MG63 (cell line): ENCODE data around the gene LAMA4. TPM values are rescaled to one million over a fixed set of nuclear protein-coding genes. Genes with fewer than 3 reads are reported as not detected.
A peak's percentile ranks its signal among the peaks of the same experiment; 100 is the strongest.
"Not testable (repeated sequence)": the region's sequence is repeated elsewhere in the genome, so short reads cannot be mapped to it uniquely, and the experiment has no call there.

Source experiments
- DNase-seq: peaks from one replicate; pipeline ENCODE4 v3.0.0-alpha.2; 2020
- H3K27me3 ChIP-seq: fragments of 250-450 bp; sonication (Bioruptor Pico); 2 replicates; pipeline ENCODE4 v1.5.1; 2020; ENCODE audit warnings: mild to moderate bottlenecking, moderate library complexity
- H3K36me3 ChIP-seq: fragments of 250-450 bp; sonication (Bioruptor Pico); 2 replicates; pipeline ENCODE4 v1.5.1; 2020; ENCODE audit warnings: mild to moderate bottlenecking, moderate library complexity
- H3K4me3 ChIP-seq: fragments of 250-450 bp; sonication (Bioruptor Pico); 2 replicates; pipeline ENCODE4 v1.5.1; 2020; ENCODE audit warnings: mild to moderate bottlenecking, moderate library complexity
- H3K9me3 ChIP-seq: fragments of 250-450 bp; sonication (Bioruptor Pico); 2 replicates; pipeline ENCODE4 v1.5.1; 2020; ENCODE audit warnings: mild to moderate bottlenecking, moderate library complexity
- total RNA-seq: library from RNA; depleted of rRNA; stranded (reverse); fragments of >200 nt; shearing (Covaris generic); gene quantifications from 2 replicates; pipeline ENCODE4 v1.2.3, GENCODE V29; 2014; ENCODE audit warnings: low replicate concordance

LAMA4 gene
- total RNA-seq, 1 experiment from 2014 or later, result 13.0 TPM

GRCh38 chr6:112209131-112209530 is 45.2 kb downstream of the LAMA4 start:
- no peak for DNase-seq
- Histone ChIP-seq H3K9me3 (no peaks in the 10 kb centered on the region), H3K27me3 (no peaks in the 10 kb centered on the region), H3K4me3 (no peak overlapping the region), H3K36me3 (peaks cover 12% of the 10 kb centered on the region)

GRCh38 chr6:112207776-112208175 is 46.6 kb downstream of the LAMA4 start:
- Histone ChIP-seq H3K36me3 (peaks cover 12% of the 10 kb centered on the region), H3K9me3 (no peaks in the 10 kb centered on the region), H3K27me3 (no peaks in the 10 kb centered on the region), H3K4me3 (no peak overlapping the region)
- DNase-seq, result no peak

DNA sequence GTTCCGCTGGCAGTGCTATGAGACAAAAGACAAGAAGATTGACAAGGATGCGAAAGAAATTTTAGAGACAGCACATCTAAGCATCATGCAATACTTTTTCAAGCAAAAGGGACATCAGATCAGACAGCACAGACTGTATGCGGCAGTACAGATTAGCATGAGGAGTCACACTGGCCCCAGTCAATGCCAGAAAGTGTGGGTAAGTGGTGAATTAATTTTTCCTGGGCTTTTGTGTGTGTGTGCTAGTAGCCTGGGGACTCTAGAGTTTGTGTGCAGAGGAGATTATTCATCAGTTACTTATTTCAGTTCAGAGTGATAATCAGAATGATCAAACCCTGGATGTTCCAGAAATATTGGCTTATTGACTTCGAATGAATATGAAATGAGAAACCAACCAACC is 47.2 kb downstream of the LAMA4 start:
- H3K9me3 ChIP-seq, result no peaks in the 10 kb centered on the region
- peaks cover 7% of the 10 kb centered on the region; the same call in 1 of the 2 replicates for H3K36me3 ChIP-seq

GRCh38 chr6:112206110-112206458 is 48.3 kb downstream of the LAMA4 start:
- peaks cover 11% of the 10 kb centered on the region; the same call in 1 of the 2 replicates for H3K36me3 ChIP-seq
- H3K4me3 ChIP-seq, result no peak overlapping the region
- no peak for DNase-seq

More for the DNA sequence above, 47.2 kb downstream of the LAMA4 start:
- no peak for DNase-seq
- Histone ChIP-seq H3K27me3 (no peaks in the 10 kb centered on the region), H3K4me3 (no peak overlapping the region)

DNA sequence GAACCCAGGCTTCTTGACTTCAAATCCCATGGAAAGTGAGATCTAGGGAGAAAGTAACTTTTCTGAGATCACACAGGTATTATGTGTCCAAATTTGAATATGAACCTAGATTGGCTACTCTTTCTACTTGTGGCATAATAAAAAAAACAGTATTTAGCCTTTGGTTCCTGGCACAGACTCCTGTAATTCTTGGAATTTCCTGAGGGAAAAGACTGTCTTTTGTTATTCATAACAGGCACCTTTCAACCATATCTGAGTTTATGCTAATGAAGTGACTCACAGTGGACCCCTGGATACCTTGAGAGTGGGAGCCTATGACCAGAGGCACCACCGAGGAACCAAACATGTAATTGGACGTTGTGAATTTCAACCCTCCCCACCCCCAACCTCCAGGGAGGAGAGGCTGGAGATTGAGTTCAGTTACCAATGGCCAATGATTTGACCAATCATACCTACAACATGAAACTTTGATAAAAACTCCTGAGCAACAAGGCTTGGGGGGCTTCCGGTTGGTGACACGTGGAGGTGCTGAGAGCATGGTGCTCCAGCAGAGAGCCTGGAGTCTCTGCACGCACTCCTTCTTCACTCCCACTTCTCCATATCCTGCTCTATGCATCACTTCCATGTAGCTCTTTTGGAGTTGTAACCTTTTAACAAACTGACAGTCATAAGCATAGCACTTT is 48.8 kb downstream of the LAMA4 start:
- no peaks in the 10 kb centered on the region for H3K9me3 ChIP-seq
- peaks cover 11% of the 10 kb centered on the region for H3K36me3 ChIP-seq
- H3K4me3 ChIP-seq, result no peak overlapping the region
- no peak for DNase-seq
- no peaks in the 10 kb centered on the region for H3K27me3 ChIP-seq

More at GRCh38 chr6:112206110-112206458, 48.3 kb downstream of the LAMA4 start:
- H3K27me3 ChIP-seq, result no peaks in the 10 kb centered on the region
- no peaks in the 10 kb centered on the region for H3K9me3 ChIP-seq

- H3K36me3 ChIP-seq, result peaks cover 17% of the 10 kb centered on the region
- no peaks in the 10 kb centered on the region for H3K27me3 ChIP-seq
- no peaks in the 10 kb centered on the region for H3K9me3 ChIP-seq
- no peak for DNase-seq
- H3K4me3 ChIP-seq, result no peak overlapping the region
Measured at GRCh38 chr6:112204350-112204706, 50.0 kb downstream of the LAMA4 start.

DNA sequence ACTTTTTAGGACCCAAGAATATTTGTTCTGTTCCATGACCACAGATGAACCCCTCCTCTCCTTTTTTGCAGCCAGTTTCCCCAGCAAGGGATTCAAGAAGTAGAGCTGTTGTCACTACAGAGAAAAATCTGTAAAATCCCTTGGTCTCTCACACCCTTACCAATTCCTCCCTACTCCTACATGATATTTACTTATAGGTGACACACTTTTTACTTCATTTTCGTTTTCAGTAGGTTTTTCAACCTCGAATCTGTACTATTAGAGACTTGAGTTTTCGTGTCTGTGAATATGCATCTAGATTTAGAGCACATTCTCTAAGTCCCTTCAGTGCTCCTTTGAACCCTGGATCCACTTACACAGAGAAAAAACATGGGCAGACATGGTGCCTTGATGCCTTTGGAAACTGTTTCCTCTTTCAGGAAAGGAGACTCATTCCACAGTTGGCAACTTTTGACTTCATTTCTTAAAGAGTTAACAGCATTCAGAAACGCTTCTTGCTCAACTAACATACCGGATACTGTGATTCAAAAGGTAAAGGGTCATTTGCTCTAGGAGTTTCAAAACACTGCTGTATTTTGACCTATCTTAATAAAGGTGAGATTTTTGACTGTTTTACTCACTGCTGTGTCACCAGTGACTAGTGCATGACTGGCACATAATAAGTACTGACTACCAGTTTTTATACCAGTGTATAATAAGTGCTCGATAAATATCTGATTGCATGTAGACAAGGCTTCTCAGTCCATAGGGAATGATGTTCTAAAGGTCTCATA is 50.6 kb downstream of the LAMA4 start:
- Histone ChIP-seq H3K36me3 (peaks cover 17% of the 10 kb centered on the region), H3K9me3 (no peaks in the 10 kb centered on the region), H3K4me3 (no peak overlapping the region), H3K27me3 (no peaks in the 10 kb centered on the region)
- DNase-seq, result peak; percentile 65

- Histone ChIP-seq H3K4me3 (no peak overlapping the region), H3K27me3 (no peaks in the 10 kb centered on the region), H3K36me3 (peaks cover 17% of the 10 kb centered on the region), H3K9me3 (no peaks in the 10 kb centered on the region)
- peak; percentile 37 for DNase-seq
Measured at GRCh38 chr6:112202639-112203341, 51.6 kb downstream of the LAMA4 start.

GRCh38 chr6:112200185-112200914 is 54.0 kb downstream of the LAMA4 start:
- H3K36me3 ChIP-seq, result peaks cover 14% of the 10 kb centered on the region
- H3K27me3 ChIP-seq, H3K4me3 ChIP-seq, DNase-seq, H3K9me3 ChIP-seq: not testable (repeated sequence)

GRCh38 chr6:112199001-112199403 is 55.4 kb downstream of the LAMA4 start:
- H3K27me3 ChIP-seq, result no peaks in the 10 kb centered on the region
- H3K36me3 ChIP-seq, result peaks cover 14% of the 10 kb centered on the region
- no peaks in the 10 kb centered on the region for H3K9me3 ChIP-seq
- no peak for DNase-seq
- H3K4me3 ChIP-seq, result no peak overlapping the region

DNA sequence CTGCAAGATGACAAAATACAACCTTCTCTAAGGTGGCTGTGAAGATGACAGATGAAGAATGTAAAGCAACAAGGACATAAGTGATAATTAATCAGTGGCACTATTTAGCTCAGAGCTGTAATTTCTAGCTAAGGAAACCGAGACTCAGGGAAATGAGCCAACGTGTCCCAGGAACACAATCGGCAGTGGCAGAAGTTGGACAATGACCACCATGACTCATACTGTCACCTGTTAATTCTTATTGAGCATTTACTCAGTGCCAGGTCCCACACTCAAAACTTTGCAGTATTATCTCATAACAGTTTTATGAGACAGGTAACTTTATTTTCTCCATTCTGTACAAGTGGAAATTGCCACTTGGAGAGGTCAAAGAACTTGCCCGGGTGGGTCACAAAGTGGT is 55.8 kb downstream of the LAMA4 start:
- H3K27me3 ChIP-seq, result no peaks in the 10 kb centered on the region
- H3K36me3 ChIP-seq, result peaks cover 14% of the 10 kb centered on the region
- DNase-seq, result no peak
- H3K9me3 ChIP-seq, result no peaks in the 10 kb centered on the region
- H3K4me3 ChIP-seq, result no peak overlapping the region

DNA sequence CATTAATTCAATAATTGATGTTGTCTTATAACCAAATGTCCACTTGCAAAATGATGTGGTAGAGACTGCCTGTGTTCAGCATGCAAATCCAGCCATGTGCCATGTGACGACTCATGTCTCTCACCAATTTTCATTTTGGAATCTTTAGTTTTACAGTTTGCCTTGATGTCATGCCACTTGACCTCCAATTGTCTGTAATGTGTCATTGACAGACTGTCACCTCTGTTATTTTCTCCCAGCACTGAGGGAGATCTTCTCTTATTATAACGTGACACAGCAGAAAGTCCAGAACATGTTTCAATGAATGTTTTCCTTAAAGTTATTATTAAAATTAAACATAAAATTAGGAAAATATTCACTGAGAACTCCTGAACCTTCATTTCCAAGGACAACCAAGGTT is 56.7 kb downstream of the LAMA4 start:
- Histone ChIP-seq H3K27me3 (no peaks in the 10 kb centered on the region), H3K9me3 (no peaks in the 10 kb centered on the region), H3K36me3 (peaks cover 14% of the 10 kb centered on the region), H3K4me3 (no peak overlapping the region)
- no peak for DNase-seq

GRCh38 chr6:112196306-112196705 is 58.1 kb downstream of the LAMA4 start:
- Histone ChIP-seq H3K27me3 (no peaks in the 10 kb centered on the region), H3K9me3 (no peaks in the 10 kb centered on the region), H3K4me3 (no peak overlapping the region), H3K36me3 (peaks cover 12% of the 10 kb centered on the region)
- DNase-seq, result no peak

GRCh38 chr6:112195166-112195565 is 59.2 kb downstream of the LAMA4 start:
- H3K27me3 ChIP-seq, result no peaks in the 10 kb centered on the region
- peaks cover 9% of the 10 kb centered on the region for H3K36me3 ChIP-seq
- no peak for DNase-seq
- H3K9me3 ChIP-seq, result no peaks in the 10 kb centered on the region
- H3K4me3 ChIP-seq, result no peak overlapping the region

DNA sequence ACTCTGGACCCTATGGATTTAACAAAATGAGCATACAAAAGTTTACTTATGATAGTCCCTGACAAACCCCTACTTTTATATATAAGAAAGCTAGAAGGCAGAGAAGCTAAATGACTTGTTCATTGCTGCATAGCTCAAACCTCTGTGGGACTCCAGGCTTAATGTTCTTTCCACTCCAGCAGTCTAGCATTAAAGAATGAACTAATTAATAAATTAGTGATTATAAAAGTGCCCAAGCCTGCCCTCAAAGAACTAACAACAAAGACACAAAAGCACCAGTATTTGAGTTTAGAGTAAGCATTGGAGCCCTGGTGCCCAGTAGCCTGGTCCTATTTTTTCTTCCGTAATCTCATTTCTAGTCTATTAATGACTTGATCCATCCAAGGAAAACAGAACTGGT is 59.9 kb downstream of the LAMA4 start:
- Histone ChIP-seq H3K4me3 (no peak overlapping the region), H3K9me3 (no peaks in the 10 kb centered on the region), H3K36me3 (peaks cover 8% of the 10 kb centered on the region), H3K27me3 (no peaks in the 10 kb centered on the region)
- no peak for DNase-seq

DNA sequence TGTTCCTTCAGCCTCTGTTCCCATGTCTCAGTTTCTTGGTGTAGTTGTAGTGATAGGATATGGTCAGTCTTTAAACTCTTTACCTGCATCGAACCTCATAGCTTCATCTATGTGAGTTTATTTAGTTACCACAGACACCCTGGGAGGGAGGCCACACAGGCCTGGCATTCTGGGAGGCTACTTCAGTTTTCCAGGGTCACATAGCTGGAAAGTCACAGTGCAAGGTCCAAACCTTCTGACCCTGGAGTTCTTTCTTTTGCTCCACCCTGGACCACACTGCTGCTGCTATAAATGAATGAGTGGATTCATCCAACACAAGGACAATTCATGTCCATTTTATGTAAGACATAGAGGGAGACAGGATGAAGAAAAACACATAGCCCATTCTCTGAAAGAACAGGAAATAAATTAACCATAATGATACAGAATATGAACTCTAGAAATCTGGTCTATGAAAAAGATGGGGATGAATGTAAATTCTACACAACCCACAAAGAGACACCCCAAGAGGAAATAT is 60.8 kb downstream of the LAMA4 start:
- Histone ChIP-seq H3K9me3 (no peaks in the 10 kb centered on the region), H3K36me3 (peaks cover 9% of the 10 kb centered on the region)

DNA sequence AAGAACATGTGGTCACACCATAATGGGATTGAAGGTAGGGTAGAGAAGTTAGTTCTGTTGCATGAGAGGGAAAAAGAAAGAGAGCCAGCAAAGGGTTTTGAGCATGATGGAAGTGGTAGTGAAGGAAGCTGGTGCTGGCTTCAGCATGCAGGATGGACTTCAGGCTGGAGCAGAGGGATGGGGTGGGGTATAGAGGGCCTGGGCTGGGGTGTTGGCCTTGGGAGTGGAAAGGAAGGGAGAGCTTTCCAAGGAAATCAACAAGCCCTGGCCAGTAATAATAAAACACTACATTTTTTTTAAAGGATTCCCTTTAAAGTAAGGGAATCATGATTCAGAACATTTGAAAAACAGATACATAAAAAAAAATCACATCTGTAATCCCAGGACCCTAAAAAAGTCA is 61.2 kb downstream of the LAMA4 start:
- H3K9me3 ChIP-seq, result no peaks in the 10 kb centered on the region
- no peaks in the 10 kb centered on the region for H3K27me3 ChIP-seq
- no peak for DNase-seq
- H3K4me3 ChIP-seq, result no peak overlapping the region
- H3K36me3 ChIP-seq, result peaks cover 10% of the 10 kb centered on the region

More for the DNA sequence above, 60.8 kb downstream of the LAMA4 start:
- Histone ChIP-seq H3K27me3 (no peaks in the 10 kb centered on the region), H3K4me3 (no peak overlapping the region)
- no peak for DNase-seq
